ENCODE measurements around the gene MAP3K7.

Gene MAP3K7

GRCh38 chr6:90598192-90598951 is 11.5 kb upstream of the MAP3K7 start:
- Histone ChIP-seq H3K9me3 (ENCODE audit: low read length) (no peaks in the 10 kb centered on the region), H3K9ac (ENCODE audit: low read length) (no peak overlapping the region), H3K27me3 (ENCODE audit: control insufficient read depth in 1 of 2, insufficient read depth in 2 of 2, low read length in 2 of 2) (peaks cover 0 to 3% of the 10 kb centered on the region in 2 donors), H3K4me3 (ENCODE audit: low read depth in 1 of 2, low read length in 2 of 2) (no peak overlapping the region), H3K27ac (ENCODE audit: low read depth, low read length) (no peak overlapping the region), H3K4me1 (ENCODE audit: insufficient read depth, low read length) (no peaks in the 10 kb centered on the region), H3K36me3 (ENCODE audit: insufficient read depth, low read length) (no peaks in the 10 kb centered on the region)

- Histone ChIP-seq H3K9ac (ENCODE audit: low read length) (no peak overlapping the region), H3K9me3 (ENCODE audit: low read length) (no peaks in the 10 kb centered on the region), H3K27me3 (ENCODE audit: control insufficient read depth in 1 of 2, insufficient read depth in 2 of 2, low read length in 2 of 2) (peaks cover 0 to 3% of the 10 kb centered on the region in 2 donors), H3K27ac (ENCODE audit: low read depth, low read length) (no peak overlapping the region), H3K4me3 (ENCODE audit: low read depth in 1 of 2, low read length in 2 of 2) (no peak overlapping the region), H3K4me1 (ENCODE audit: insufficient read depth, low read length) (no peaks in the 10 kb centered on the region), H3K36me3 (ENCODE audit: insufficient read depth, low read length) (no peaks in the 10 kb centered on the region)
These were observed 10.2 kb upstream of the MAP3K7 start for GRCh38 chr6:90596967-90597539.

GRCh38 chr6:90595854-90596253 is 9.0 kb upstream of the MAP3K7 start:
- no peaks in the 10 kb centered on the region for H3K36me3 ChIP-seq (ENCODE audit: insufficient read depth, low read length)
- no peak overlapping the region for H3K4me3 ChIP-seq (ENCODE audit: low read depth in 1 of 2, low read length in 2 of 2)
- H3K9ac ChIP-seq (ENCODE audit: low read length): no peak overlapping the region
- no peaks in the 10 kb centered on the region for H3K4me1 ChIP-seq (ENCODE audit: insufficient read depth, low read length)
- H3K9me3 ChIP-seq (ENCODE audit: low read length): no peaks in the 10 kb centered on the region
- H3K27ac ChIP-seq (ENCODE audit: low read depth, low read length): no peak overlapping the region
- peaks cover 0 to 3% of the 10 kb centered on the region in 2 donors for H3K27me3 ChIP-seq (ENCODE audit: control insufficient read depth in 1 of 2, insufficient read depth in 2 of 2, low read length in 2 of 2)

GRCh38 chr6:90586546-90586835 is 381 bp downstream of the MAP3K7 start:
- Histone ChIP-seq H3K27me3 (ENCODE audit: control insufficient read depth in 1 of 2, insufficient read depth in 2 of 2, low read length in 2 of 2) (no peaks in the 10 kb centered on the region), H3K9me3 (ENCODE audit: low read length) (no peaks in the 10 kb centered on the region), H3K4me1 (ENCODE audit: insufficient read depth, low read length) (peaks cover 20% of the 10 kb centered on the region), H3K9ac (ENCODE audit: low read length) (peak overlapping the region; percentile 60), H3K4me3 (ENCODE audit: low read depth in 1 of 2, low read length in 2 of 2) (peak overlapping the region; percentile 63 to 77), H3K27ac (ENCODE audit: low read depth, low read length) (peak overlapping the region; percentile 99), H3K36me3 (ENCODE audit: insufficient read depth, low read length) (no peaks in the 10 kb centered on the region)

GRCh38 chr6:90584636-90585255 is 2.1 kb downstream of the MAP3K7 start:
- Histone ChIP-seq H3K4me1 (ENCODE audit: insufficient read depth, low read length) (peaks cover 20% of the 10 kb centered on the region), H3K9ac (ENCODE audit: low read length) (no peak overlapping the region), H3K27ac (ENCODE audit: low read depth, low read length) (no peak overlapping the region), H3K4me3 (ENCODE audit: low read depth in 1 of 2, low read length in 2 of 2) (no peak overlapping the region), H3K9me3 (ENCODE audit: low read length) (no peaks in the 10 kb centered on the region), H3K36me3 (ENCODE audit: insufficient read depth, low read length) (no peaks in the 10 kb centered on the region), H3K27me3 (ENCODE audit: control insufficient read depth in 1 of 2, insufficient read depth in 2 of 2, low read length in 2 of 2) (no peaks in the 10 kb centered on the region)

GRCh38 chr6:90583836-90584481 is 2.9 kb downstream of the MAP3K7 start:
- H3K4me1 ChIP-seq (ENCODE audit: insufficient read depth, low read length): peaks cover 20% of the 10 kb centered on the region
- H3K36me3 ChIP-seq (ENCODE audit: insufficient read depth, low read length): no peaks in the 10 kb centered on the region
- no peak overlapping the region for H3K9ac ChIP-seq (ENCODE audit: low read length)

GRCh38 chr6:90583179-90583835 is 3.6 kb downstream of the MAP3K7 start:
- H3K4me1 ChIP-seq (ENCODE audit: insufficient read depth, low read length): peaks cover 20% of the 10 kb centered on the region
- H3K27me3 ChIP-seq (ENCODE audit: control insufficient read depth in 1 of 2, insufficient read depth in 2 of 2, low read length in 2 of 2): no peaks in the 10 kb centered on the region
- no peaks in the 10 kb centered on the region for H3K36me3 ChIP-seq (ENCODE audit: insufficient read depth, low read length)
- no peak overlapping the region for H3K9ac ChIP-seq (ENCODE audit: low read length)
- H3K4me3 ChIP-seq (ENCODE audit: low read depth in 1 of 2, low read length in 2 of 2): no peak overlapping the region
- H3K27ac ChIP-seq (ENCODE audit: low read depth, low read length): no peak overlapping the region
- no peaks in the 10 kb centered on the region for H3K9me3 ChIP-seq (ENCODE audit: low read length)

More at GRCh38 chr6:90583836-90584481, 2.9 kb downstream of the MAP3K7 start:
- H3K4me3 ChIP-seq (ENCODE audit: low read depth in 1 of 2, low read length in 2 of 2): no peak overlapping the region
- no peaks in the 10 kb centered on the region for H3K27me3 ChIP-seq (ENCODE audit: control insufficient read depth in 1 of 2, insufficient read depth in 2 of 2, low read length in 2 of 2)
- H3K9me3 ChIP-seq (ENCODE audit: low read length): no peaks in the 10 kb centered on the region
- H3K27ac ChIP-seq (ENCODE audit: low read depth, low read length): no peak overlapping the region

- no peak overlapping the region for H3K9ac ChIP-seq (ENCODE audit: low read length)
- H3K4me3 ChIP-seq (ENCODE audit: low read depth in 1 of 2, low read length in 2 of 2): no peak overlapping the region
- no peaks in the 10 kb centered on the region for H3K27me3 ChIP-seq (ENCODE audit: control insufficient read depth in 1 of 2, insufficient read depth in 2 of 2, low read length in 2 of 2)
- no peaks in the 10 kb centered on the region for H3K9me3 ChIP-seq (ENCODE audit: low read length)
- H3K4me1 ChIP-seq (ENCODE audit: insufficient read depth, low read length): peaks cover 28% of the 10 kb centered on the region
- no peak overlapping the region for H3K27ac ChIP-seq (ENCODE audit: low read depth, low read length)
- no peaks in the 10 kb centered on the region for H3K36me3 ChIP-seq (ENCODE audit: insufficient read depth, low read length)
These were observed 5.7 kb downstream of the MAP3K7 start for GRCh38 chr6:90581146-90581545.

- H3K9ac ChIP-seq (ENCODE audit: low read length): no peak overlapping the region
- H3K4me3 ChIP-seq (ENCODE audit: low read depth in 1 of 2, low read length in 2 of 2): no peak overlapping the region
- H3K9me3 ChIP-seq (ENCODE audit: low read length): no peaks in the 10 kb centered on the region
- H3K4me1 ChIP-seq (ENCODE audit: insufficient read depth, low read length): peaks cover 11% of the 10 kb centered on the region
- no peaks in the 10 kb centered on the region for H3K36me3 ChIP-seq (ENCODE audit: insufficient read depth, low read length)
- no peak overlapping the region for H3K27ac ChIP-seq (ENCODE audit: low read depth, low read length)
- H3K27me3 ChIP-seq (ENCODE audit: control insufficient read depth in 1 of 2, insufficient read depth in 2 of 2, low read length in 2 of 2): no peaks in the 10 kb centered on the region
These were observed 7.8 kb downstream of the MAP3K7 start for GRCh38 chr6:90578894-90579549.

GRCh38 chr6:90575267-90575666 is 11.6 kb downstream of the MAP3K7 start:
- peaks cover 7% of the 10 kb centered on the region for H3K4me1 ChIP-seq (ENCODE audit: insufficient read depth, low read length)
- peaks cover 4% of the 10 kb centered on the region for H3K36me3 ChIP-seq (ENCODE audit: insufficient read depth, low read length)
- H3K4me3 ChIP-seq (ENCODE audit: low read depth in 1 of 2, low read length in 2 of 2): no peak overlapping the region
- H3K27me3 ChIP-seq (ENCODE audit: control insufficient read depth in 1 of 2, insufficient read depth in 2 of 2, low read length in 2 of 2): no peaks in the 10 kb centered on the region
- H3K9me3 ChIP-seq (ENCODE audit: low read length): no peaks in the 10 kb centered on the region
- no peak overlapping the region for H3K27ac ChIP-seq (ENCODE audit: low read depth, low read length)
- H3K9ac ChIP-seq (ENCODE audit: low read length): no peak overlapping the region

GRCh38 chr6:90574610-90575009 is 12.3 kb downstream of the MAP3K7 start:
- H3K9ac ChIP-seq (ENCODE audit: low read length): no peak overlapping the region
- peaks cover 5% of the 10 kb centered on the region for H3K36me3 ChIP-seq (ENCODE audit: insufficient read depth, low read length)
- no peak overlapping the region for H3K27ac ChIP-seq (ENCODE audit: low read depth, low read length)
- H3K4me1 ChIP-seq (ENCODE audit: insufficient read depth, low read length): peaks cover 7% of the 10 kb centered on the region
- H3K27me3 ChIP-seq (ENCODE audit: control insufficient read depth in 1 of 2, insufficient read depth in 2 of 2, low read length in 2 of 2): no peaks in the 10 kb centered on the region
- H3K9me3 ChIP-seq (ENCODE audit: low read length): no peaks in the 10 kb centered on the region
- no peak overlapping the region for H3K4me3 ChIP-seq (ENCODE audit: low read depth in 1 of 2, low read length in 2 of 2)

Data from muscle layer of colon (tissue), 2 donors.